A549 (cell line): ENCODE measurements around the gene ADAM20. TPM values are rescaled to one million over a fixed set of nuclear protein-coding genes. Genes with fewer than 3 reads are reported as not detected.

ENCODE experiments used
- ATAC-seq, 2 experiments: fragments of 200-7000 bp in 1 of 2; fragments of >200 bp in 1 of 2; cut with Nextera tagmentation in 1 of 2; cut with Tn5 transposase in 1 of 2; 3 replicates each; pipeline versions ENCODE4 v1.8.0 to v1.9.1; 2018 to 2020; ENCODE audit warnings: mild to moderate bottlenecking in 1 of 2, moderate library complexity in 1 of 2
- CTCF ChIA-PET: fragments of 300-600 bp; sonication (Branson Sonifier 250); formaldehyde crosslinking; extraction: SDS; loops from one replicate; lab custom pipeline; 2021; ENCODE audit warnings: antibody characterized with exemption, inconsistent platforms; lab: Yijun Ruan, JAX
- POLR2A ChIA-PET: fragments of 350-600 bp; formaldehyde crosslinking; extraction: SDS; loops from one replicate; lab custom pipeline; 2021; ENCODE audit warnings: antibody characterized with exemption, inconsistent platforms; lab: Yijun Ruan, JAX
- DNase-seq, 2 experiments: peaks; one replicate each; pipeline versions ENCODE4 v3.0.0 to v3.0.0-alpha.2; 2011 to 2016; ENCODE audit warnings: low read depth in 1 of 2, low spot score in 1 of 2
- FAIRE-seq: peaks from 2 replicates; lab custom pipeline; 2011; peaks lifted over from hg19 to GRCh38; lab: Jason Lieb, UNC
- H3K27ac ChIP-seq, 2 experiments: fragments of >200 bp; sonication (Bioruptor Twin); formaldehyde crosslinking; 3 replicates each; pipeline ENCODE4 v1.5.1; 2016 to 2017
- H3K4me1 ChIP-seq: fragments of >200 bp; sonication (Bioruptor Twin); formaldehyde crosslinking; 3 replicates; pipeline ENCODE4 v1.6.1; 2016
- H3K4me2 ChIP-seq: fragments of >200 bp; sonication (Bioruptor Twin); formaldehyde crosslinking; 3 replicates; pipeline ENCODE4 v1.6.1; 2016
- H3K4me3 ChIP-seq: fragments of >200 bp; sonication (Bioruptor Twin); formaldehyde crosslinking; 3 replicates; pipeline ENCODE4 v1.5.1; 2016
- H3K9me3 ChIP-seq: fragments of >200 bp; sonication (Bioruptor Twin); formaldehyde crosslinking; 3 replicates; pipeline ENCODE4 v1.6.1; 2016
- ATOH8 ChIP-seq: fragments of 250-450 bp; sonication (Bioruptor Pico); IDR thresholded peaks from 2 replicates; pipeline ENCODE4 v1.5.0; 2020; ENCODE audit warnings: low read depth, mild to moderate bottlenecking, moderate library complexity
- CBX2 ChIP-seq: fragments of 200-600 bp; sonication (generic); IDR thresholded peaks from 2 replicates; pipeline ENCODE4 v1.6.1; 2016; ENCODE audit warnings: low read depth, mild to moderate bottlenecking, borderline replicate concordance
- CEBPB ChIP-seq, 2 experiments: fragments of >200 bp in 1 of 2; sonication (Bioruptor Twin) in 1 of 2; formaldehyde crosslinking in 1 of 2; IDR thresholded peaks; 2 replicates each; pipeline ENCODE4 v1.6.1; 2012 to 2016
- CHD2 ChIP-seq: fragments of 150-350 bp; IDR thresholded peaks from 2 replicates; pipeline ENCODE4 v1.6.1; 2014; ENCODE audit warnings: low read length; ENCODE audit not compliant: partially characterized antibody
- E2F6 ChIP-seq: IDR thresholded peaks from 2 replicates; pipeline ENCODE4 v1.6.1; 2012; ENCODE audit warnings: low read depth, borderline replicate concordance
- EP300 ChIP-seq, 2 experiments: fragments of >200 bp; sonication (Bioruptor Twin); formaldehyde crosslinking; IDR thresholded peaks; 2 replicates in 1 of 2; 3 replicates in 1 of 2; pipeline ENCODE4 v1.6.1; 2016 to 2017
- FOSL2 ChIP-seq, 2 experiments: fragments of 450-650 bp in 1 of 2; fragments of >200 bp in 1 of 2; sonication (Bioruptor Twin) in 1 of 2; formaldehyde crosslinking; IDR thresholded peaks; 2 replicates each; pipeline versions ENCODE4 v1.5.0 to v1.6.1; 2016 to 2020; ENCODE audit warnings: mild to moderate bottlenecking in 1 of 2, moderate library complexity in 1 of 2
- HDAC2 ChIP-seq: fragments of 200-600 bp; sonication (generic); IDR thresholded peaks from 2 replicates; pipeline ENCODE4 v1.6.1; 2016
- HEYL ChIP-seq: fragments of 250-450 bp; sonication (Bioruptor Pico); IDR thresholded peaks from 2 replicates; pipeline ENCODE4 v1.8.0; 2021; ENCODE audit warnings: mild to moderate bottlenecking, moderate library complexity
- HMGXB4 ChIP-seq: fragments of 250-450 bp; sonication (Bioruptor Pico); IDR thresholded peaks from 2 replicates; pipeline ENCODE4 v1.5.0; 2021; ENCODE audit warnings: mild to moderate bottlenecking, moderate library complexity, borderline replicate concordance
- HOXB5 ChIP-seq: fragments of 250-450 bp; sonication (Bioruptor Pico); IDR thresholded peaks from 2 replicates; pipeline ENCODE4 v1.5.0; 2020; ENCODE audit warnings: mild to moderate bottlenecking, moderate library complexity
- JUN ChIP-seq, 2 experiments: fragments of >200 bp; sonication (Bioruptor Twin); formaldehyde crosslinking; IDR thresholded peaks; 2 replicates in 1 of 2; 3 replicates in 1 of 2; pipeline ENCODE4 v1.6.1; 2016 to 2017
- JUNB ChIP-seq: fragments of >200 bp; sonication (Bioruptor Twin); formaldehyde crosslinking; IDR thresholded peaks from 2 replicates; pipeline ENCODE4 v1.6.1; 2016
- KDM5A ChIP-seq: fragments of 200-600 bp; sonication (generic); IDR thresholded peaks from 2 replicates; pipeline ENCODE4 v1.6.1; 2016; ENCODE audit warnings: antibody characterized with exemption, mild to moderate bottlenecking
- PBX3 ChIP-seq: IDR thresholded peaks from 2 replicates; pipeline ENCODE4 v1.6.1; 2012
- POLR2AphosphoS2 ChIP-seq: conservative IDR thresholded peaks from 2 replicates; pipeline ENCODE4 v1.6.1; 2012; ENCODE audit warnings: low read length, improper control_type of control experiment, inconsistent platforms
- REST ChIP-seq: fragments of 200-600 bp; sonication (generic); IDR thresholded peaks from 2 replicates; pipeline ENCODE4 v1.6.1; 2016; ENCODE audit warnings: antibody characterized with exemption, mild to moderate bottlenecking, moderate library complexity
- TFCP2L1 ChIP-seq: fragments of 250-450 bp; sonication (Bioruptor Pico); IDR thresholded peaks from 2 replicates; pipeline ENCODE4 v1.5.0; 2021; ENCODE audit warnings: mild to moderate bottlenecking
- ZFP36 ChIP-seq: fragments of 450-650 bp; IDR thresholded peaks from 2 replicates; pipeline ENCODE4 v1.6.1; 2014; ENCODE audit warnings: borderline replicate concordance; ENCODE audit not compliant: partially characterized antibody
- ZNF302 ChIP-seq: fragments of 250-450 bp; sonication (Bioruptor Pico); IDR thresholded peaks from 2 replicates; pipeline ENCODE4 v1.9.0; 2021; ENCODE audit warnings: inconsistent platforms, mild to moderate bottlenecking, moderate library complexity
- ZSCAN20 ChIP-seq: fragments of 250-450 bp; sonication (Bioruptor Pico); IDR thresholded peaks from 2 replicates; pipeline ENCODE4 v1.8.0; 2022; ENCODE audit warnings: mild to moderate bottlenecking, moderate library complexity
- WGBS: methylation state at CpG from one replicate; pipeline ENCODE4 v1.1.6; 2017; ENCODE audit errors: missing lambda C conversion rate; 5-methylcytosine and 5-hydroxymethylcytosine counted together
- polyA plus RNA-seq, 4 experiments: library from polyadenylated mRNA; depleted of rRNA in 3 of 4; stranded (reverse); fragments of >200 nt; fragmentation: RNase III in 1 of 4; extraction: RNeasy Plus Mini Kit Qiagen cat#74134 plus additional on column Dnase treatment in 1 of 4; gene quantifications; 2 replicates in 3 of 4; 3 replicates in 1 of 4; pipeline ENCODE4 v1.2.3, GENCODE V29; 2011 to 2017

Gene ADAM20
- polyA plus RNA-seq, 2 of the 4 experiments (the other 2 are of a cell fraction): 0.09 TPM; not detected in 1

- ChIA-PET POLR2A (no interaction called here), CTCF (interaction anchor here (1.2 kb wide), 1 partner anchor 10 kb away, joined by 4 read pairs; no protein-coding TSS in a partner anchor)
- no peaks in the 10 kb centered on the region for H3K4me1 ChIP-seq
- H3K4me2 ChIP-seq: no peak overlapping the region
- no peak for TF ChIP-seq CHD2
- TF ChIP-seq POLR2AphosphoS2: no peak
- no peak for TF ChIP-seq CEBPB (IDR thresholded peaks at IDR 0.05)
- no peak for TF ChIP-seq TFCP2L1
- no peak for TF ChIP-seq HOXB5 (CRISPR knock-in tag)
- TF ChIP-seq FOSL2 (IDR thresholded peaks at IDR 0.05): no peak
- TF ChIP-seq FOSL2 (CRISPR knock-in tag; IDR thresholded peaks at IDR 0.05): no peak
- no peak for TF ChIP-seq ZFP36
- no peak for TF ChIP-seq JUNB
- TF ChIP-seq JUN (IDR thresholded peaks at IDR 0.05): no peak
- TF ChIP-seq HMGXB4 (CRISPR knock-in tag): no peak
- no peak for TF ChIP-seq EP300 (IDR thresholded peaks at IDR 0.05)
- TF ChIP-seq KDM5A: no peak
- peak; percentile 18 for FAIRE-seq
- H3K9me3 ChIP-seq: no peaks in the 10 kb centered on the region
- DNase-seq: no peak
- H3K4me3 ChIP-seq: no peak overlapping the region
- H3K27ac ChIP-seq: no peak overlapping the region
- no peak for ATAC-seq
- WGBS: 45% methylated on average over 2 of the region's 2 CpGs
Measured at GRCh38 chr14:70530417-70530816, 4.4 kb downstream of the ADAM20 start.

GRCh38 chr14:70527501-70528105, 7.2 kb downstream of the ADAM20 start:
- POLR2A ChIA-PET: no interaction called here
- CTCF ChIA-PET: no interaction called here
- no peak overlapping the region for H3K4me2 ChIP-seq
- ATAC-seq (no peak), DNase-seq (no peak), FAIRE-seq (no peak)
- H3K9me3 ChIP-seq: no peaks in the 10 kb centered on the region
- no peak overlapping the region for H3K27ac ChIP-seq
- H3K4me1 ChIP-seq: no peaks in the 10 kb centered on the region
- no peak overlapping the region for H3K4me3 ChIP-seq
- TF ChIP-seq ZSCAN20 (no peak), HEYL (no peak), HDAC2 (no peak)
- TF ChIP-seq, all 56 proteins: peak for 0
- 11% methylated on average over 2 of the region's 2 CpGs for WGBS

- FAIRE-seq (no peak), DNase-seq (no peak)
- TF ChIP-seq HDAC2 (no peak), REST (no peak), ZNF302 (CRISPR knock-in tag) (no peak), ZSCAN20 (no peak), E2F6 (no peak), CHD2 (no peak), ATOH8 (CRISPR knock-in tag) (no peak), PBX3 (no peak), CBX2 (no peak)
- TF ChIP-seq, all 56 proteins: peak for 0
- no peaks in the 10 kb centered on the region for H3K4me1 ChIP-seq
- no peak overlapping the region for H3K27ac ChIP-seq
- CTCF ChIA-PET: no interaction called here
- POLR2A ChIA-PET: no interaction called here
- H3K9me3 ChIP-seq: peaks cover under 1% of the 10 kb centered on the region; the same call in 1 of the 3 replicates
- H3K4me2 ChIP-seq: no peak overlapping the region
- no peak for ATAC-seq
- H3K4me3 ChIP-seq: no peak overlapping the region
Measured at GRCh38 chr14:70525691-70526090, 9.1 kb downstream of the ADAM20 start.
